T-helper 22 cell (primary cell): Measurements from ENCODE around the gene MROH2B.

Source experiments
- DNase-seq: peaks from one replicate; pipeline ENCODE4 v3.0.0-alpha.2; 2020; ENCODE audit warnings: low read depth

The MROH2B gene

GRCh38 chr5:41071242-41071641, at the start of gene MROH2B:
Gene MROH2B, minus strand, starts transcription at chr5:41071342. Its CDS starts 490 bp downstream, at chr5:41070852.
- no peak for DNase-seq

GRCh38 chr5:41120600-41120999, 49.5 kb upstream of the MROH2B start:
- no peak for DNase-seq

DNA sequence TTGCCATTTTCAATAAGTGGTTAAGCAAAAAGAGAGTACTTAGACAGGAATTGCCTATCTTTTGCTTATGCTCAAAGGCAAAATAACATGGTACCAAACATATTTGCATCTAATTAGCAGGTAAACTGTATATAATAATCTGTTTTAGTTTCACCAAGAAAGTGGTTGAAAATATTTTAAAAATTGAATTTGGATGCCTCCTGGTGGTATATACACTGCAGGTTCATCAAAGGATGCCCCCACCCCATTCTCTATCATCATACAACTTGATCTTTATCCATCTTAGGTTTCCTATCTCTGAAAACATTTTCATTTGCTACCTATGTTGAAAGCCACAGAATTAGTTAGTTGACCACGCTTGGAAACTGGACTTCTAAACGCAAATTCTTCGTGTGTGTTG, 47.0 kb upstream of the MROH2B start:
- DNase-seq, result no peak

GRCh38 chr5:41115281-41115680, 44.1 kb upstream of the MROH2B start:
- DNase-seq, result no peak

DNA sequence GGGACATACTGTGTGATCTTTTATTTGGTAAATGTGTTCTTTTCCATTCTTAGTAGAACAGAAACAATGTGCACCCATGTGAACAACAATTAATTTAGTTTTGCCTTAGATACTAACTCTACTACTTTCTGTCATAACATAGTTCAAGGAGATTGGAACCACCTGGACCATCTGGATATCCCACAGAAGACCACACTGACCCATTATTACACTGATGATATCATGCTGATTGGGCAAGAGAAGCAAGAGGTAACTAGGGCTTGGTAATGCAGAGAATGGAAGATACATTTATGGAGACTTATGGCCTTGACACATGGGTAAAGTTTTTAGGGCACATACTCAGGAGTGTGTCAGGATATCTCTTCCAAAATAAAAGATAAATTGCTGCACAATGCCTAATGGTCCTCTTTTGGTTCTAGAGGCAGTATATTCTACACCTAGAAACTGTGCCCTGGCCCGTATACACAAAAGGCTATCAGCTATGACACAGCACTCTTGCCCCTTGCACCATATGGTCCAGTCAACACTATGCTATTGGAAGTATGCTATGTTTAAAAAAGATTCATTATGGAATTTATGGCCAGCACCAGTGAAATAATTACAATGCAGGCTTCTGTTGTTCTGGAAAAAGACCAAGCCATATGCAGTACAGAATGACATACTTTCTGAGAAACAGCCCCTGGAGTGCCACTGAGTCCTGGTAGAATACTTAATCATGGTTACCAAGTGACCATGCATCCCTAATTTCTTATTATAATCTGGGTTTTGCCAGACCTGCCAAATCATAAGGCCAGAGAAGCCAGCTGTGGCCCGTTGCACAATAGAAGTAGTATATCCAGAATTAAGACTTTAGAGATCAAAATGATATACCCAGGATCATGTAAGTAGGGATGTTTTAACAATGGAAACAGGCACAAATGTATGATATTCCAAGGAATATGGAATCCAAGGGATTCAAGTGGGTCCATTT, 41.6 kb upstream of the MROH2B start:
- DNase-seq, result no peak

GRCh38 chr5:41109186-41109585, 38.0 kb upstream of the MROH2B start:
- DNase-seq, result no peak

DNA sequence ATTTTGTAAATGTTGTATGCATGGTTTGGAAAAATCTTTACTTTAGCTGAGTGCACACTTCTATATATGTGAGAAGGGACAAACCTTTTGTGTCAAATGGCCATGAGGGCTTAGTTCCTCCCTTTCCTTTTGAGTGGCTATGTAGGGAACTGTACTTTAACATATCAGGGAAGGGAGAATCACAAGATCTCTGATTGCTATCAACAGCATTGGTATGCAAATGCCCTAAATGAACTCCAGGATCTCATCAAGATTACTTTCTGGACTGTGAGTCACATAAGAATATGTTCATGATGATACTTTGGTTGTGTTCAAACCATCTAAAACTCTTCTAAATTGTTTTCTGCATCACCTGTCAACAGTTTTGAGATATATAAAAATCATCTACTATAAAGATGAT, 31.2 kb upstream of the MROH2B start:
- DNase-seq, result no peak

DNA sequence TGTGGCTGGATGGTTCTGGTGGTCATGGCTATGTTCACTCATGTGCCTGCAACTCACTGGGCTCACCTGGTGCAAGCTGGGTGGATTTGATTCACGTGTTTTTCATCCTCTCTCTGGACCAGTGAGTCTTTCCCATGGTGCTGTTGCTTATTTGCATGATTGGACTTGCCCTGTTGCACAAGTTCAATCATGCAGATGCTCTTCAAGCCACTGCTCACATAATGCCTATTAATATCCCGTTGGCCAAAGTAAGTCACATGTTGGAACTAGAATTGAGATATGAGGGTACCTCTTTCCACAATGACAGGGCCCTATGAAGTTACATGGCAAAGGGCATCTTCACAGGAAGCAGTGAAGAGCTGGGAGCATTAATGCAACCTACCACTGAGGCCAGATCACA, 26.5 kb upstream of the MROH2B start:
- no peak for DNase-seq

DNA sequence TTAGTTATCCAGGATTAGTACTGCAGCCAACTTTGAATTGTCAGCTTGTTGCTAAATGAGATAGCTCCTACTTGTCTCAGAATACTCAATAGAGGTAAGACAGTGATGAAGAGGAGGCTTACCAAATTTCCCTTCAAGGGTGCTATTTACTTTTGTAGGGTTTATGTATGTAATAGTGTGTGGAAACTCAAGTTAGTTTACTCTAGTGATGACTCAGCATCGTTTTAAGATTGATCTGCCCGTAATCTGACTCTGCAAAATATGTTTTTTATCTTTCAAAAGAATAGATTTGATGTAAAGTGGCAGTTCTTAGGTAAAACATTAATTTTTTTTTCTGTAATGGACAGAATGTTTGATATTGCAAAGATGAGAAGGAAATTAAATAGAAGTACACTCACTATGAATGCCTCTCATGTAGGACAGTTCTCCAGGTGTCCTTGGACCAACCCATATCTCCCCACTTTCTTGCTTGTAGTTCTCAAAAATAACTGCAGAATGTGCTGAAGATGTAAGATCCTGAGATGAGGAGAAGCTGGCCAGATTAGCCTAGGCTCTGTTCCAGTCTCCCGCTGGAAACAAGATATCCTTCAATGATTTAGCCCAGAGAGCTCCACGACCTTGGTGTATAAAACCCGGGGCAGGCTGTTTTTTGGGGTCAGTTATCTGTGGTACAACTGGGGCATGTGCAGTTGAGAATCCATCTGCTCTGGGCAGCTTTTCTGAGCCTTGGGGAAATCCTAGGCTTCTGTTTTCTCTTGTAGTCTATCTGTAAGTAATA, 24.4 kb upstream of the MROH2B start:
- no peak for DNase-seq

DNA sequence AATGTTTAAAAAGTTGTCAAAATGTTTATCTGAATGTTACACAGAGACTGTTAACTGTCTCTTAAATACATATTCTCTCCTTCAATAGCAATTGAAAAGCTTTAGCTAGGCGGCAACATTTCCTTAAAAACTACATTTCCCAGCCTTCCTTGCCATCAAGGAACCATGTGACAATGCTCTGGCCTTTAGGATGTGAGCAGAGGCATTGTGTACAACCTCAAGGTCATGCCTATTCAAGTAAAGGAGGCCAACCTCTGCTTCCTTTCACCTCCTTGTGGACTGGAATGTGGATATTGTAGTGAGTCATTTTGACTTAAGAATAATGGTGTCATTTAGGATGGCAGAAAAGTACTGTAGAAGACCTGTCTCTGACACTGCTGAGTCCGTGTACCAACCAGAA, 23.7 kb upstream of the MROH2B start:
- no peak for DNase-seq

DNA sequence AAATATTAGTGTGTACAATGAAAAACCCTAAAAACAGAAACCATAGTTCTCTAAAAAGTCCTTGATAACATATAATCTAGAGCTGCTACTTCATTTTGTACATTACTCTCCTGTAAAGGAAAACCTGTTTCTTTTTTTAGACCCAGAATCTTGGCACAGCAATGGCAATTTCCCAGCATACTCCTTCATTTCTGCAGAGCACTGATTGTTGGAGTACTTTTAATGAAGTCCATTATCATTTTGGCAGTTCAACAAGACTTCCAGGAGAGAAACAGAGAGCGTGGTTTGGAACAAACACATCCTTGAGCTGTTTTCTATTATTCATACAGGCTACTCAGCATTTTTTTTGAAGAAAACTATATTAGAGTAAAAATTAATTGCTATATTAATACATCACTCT, 22.7 kb upstream of the MROH2B start:
- DNase-seq, result no peak

DNA sequence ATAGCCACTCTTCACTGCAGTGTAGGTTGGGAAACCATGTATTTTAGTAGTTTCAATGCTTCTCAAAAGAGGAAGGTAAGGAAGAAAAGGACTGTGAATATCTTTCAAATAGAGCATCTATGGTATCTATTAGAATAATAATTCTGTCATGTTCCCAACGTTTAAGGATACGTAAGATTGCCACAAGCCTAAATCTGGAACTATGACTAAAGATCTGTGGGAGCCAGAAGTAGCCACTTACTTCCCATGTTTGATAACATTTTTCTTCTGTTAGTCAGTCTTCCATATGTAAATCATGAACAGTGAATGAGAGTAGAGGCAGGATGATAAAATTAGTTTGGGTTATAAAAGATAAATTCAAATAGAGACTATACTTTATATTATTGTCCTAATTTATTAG, 16.3 kb upstream of the MROH2B start:
- DNase-seq, result no peak

GRCh38 chr5:41083306-41083705, 12.2 kb upstream of the MROH2B start:
- no peak for DNase-seq

DNA sequence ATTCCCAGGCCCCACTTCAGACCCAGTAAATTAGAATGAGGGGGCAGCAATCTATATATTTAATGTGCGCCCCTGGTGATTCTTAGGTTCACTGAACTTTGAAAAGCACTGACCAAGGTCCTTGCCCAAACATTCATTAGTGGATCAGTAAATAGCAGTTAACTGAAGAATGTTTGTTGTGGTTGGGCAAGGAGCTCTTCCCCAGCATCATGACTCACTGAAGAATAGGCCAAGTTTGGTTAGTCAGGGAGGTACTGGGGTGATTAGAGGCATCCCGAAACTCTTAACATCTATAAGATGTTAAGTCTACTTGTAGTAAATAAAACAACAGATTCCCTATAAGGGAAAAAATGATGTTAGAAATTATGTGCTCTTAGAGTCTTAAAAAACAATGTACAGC, 833 bp upstream of the MROH2B start:
- DNase-seq, result no peak

GRCh38 chr5:41067714-41068568, 3.2 kb downstream of the MROH2B start:
- DNase-seq, result no peak

- no peak for DNase-seq
Measured at GRCh38 chr5:41065691-41066335, 5.3 kb downstream of the MROH2B start.

GRCh38 chr5:41057940-41058339, 13.2 kb downstream of the MROH2B start:
- DNase-seq, result no peak

GRCh38 chr5:41057231-41057630, 13.9 kb downstream of the MROH2B start:
- DNase-seq, result no peak

DNA sequence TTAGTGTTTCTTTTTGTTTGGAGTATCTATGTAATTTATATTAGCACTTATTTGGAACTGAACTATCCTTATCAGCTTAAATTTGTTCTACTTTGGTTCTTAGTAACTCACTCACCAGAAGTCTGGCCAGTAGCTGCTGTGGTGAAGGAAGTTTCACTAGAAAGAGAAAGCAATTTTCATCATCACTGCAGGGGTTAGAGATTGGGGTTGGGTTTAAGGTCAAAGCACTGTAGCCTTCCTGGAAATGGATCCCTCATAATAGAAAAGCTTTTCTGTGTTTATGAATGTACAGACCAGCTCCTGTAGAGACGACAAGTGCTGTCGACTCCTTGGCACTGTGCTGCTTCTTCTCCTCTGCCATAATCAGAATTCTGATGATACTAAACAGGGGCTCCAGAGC, 22.2 kb downstream of the MROH2B start:
- DNase-seq, result no peak

DNA sequence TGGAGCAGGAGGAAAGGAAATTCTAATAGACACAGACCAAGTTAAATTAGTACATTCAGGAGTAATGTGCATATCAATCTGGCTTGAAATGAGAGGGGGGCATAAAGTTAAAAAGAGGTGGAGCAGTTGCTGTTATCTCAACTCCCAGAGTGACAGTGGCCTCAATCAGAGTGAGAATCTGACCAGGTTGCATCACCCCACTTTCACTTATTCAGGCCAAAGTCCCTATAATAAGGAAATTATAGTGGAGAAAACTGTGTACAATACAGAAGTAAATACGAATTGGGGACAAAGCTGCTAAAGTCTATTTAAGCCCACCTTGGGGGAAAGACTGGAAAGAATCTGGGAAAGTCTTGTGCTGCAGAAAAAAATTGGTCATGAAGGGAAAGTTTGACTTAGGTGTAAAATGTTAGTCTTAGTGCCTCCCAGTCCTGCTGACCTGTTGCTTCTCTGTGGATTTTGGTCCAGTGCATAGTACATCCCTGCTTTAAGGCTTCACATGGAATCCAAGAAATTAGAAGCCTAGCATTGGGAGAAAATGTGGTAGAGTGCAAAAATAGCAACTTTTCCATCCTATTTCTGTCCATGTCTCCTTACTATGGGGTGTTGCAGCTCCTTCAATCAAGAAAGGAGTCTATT, 27.9 kb downstream of the MROH2B start:
- DNase-seq, result no peak

GRCh38 chr5:41032973-41033372, 38.2 kb downstream of the MROH2B start:
- no peak for DNase-seq
